RCC 7860 (cell line): ENCODE data around the gene KIF21B.
A peak's percentile ranks its signal among the peaks of the same experiment; 100 is the strongest.

ENCODE experiments used
- DNase-seq: peaks from one replicate; pipeline ENCODE4 v3.0.0-alpha.2; 2015; ENCODE audit warnings: low spot score
- FAIRE-seq: peaks from 2 replicates; lab custom pipeline; 2012; peaks lifted over from hg19 to GRCh38; lab: Jason Lieb, UNC

The KIF21B gene

DNA sequence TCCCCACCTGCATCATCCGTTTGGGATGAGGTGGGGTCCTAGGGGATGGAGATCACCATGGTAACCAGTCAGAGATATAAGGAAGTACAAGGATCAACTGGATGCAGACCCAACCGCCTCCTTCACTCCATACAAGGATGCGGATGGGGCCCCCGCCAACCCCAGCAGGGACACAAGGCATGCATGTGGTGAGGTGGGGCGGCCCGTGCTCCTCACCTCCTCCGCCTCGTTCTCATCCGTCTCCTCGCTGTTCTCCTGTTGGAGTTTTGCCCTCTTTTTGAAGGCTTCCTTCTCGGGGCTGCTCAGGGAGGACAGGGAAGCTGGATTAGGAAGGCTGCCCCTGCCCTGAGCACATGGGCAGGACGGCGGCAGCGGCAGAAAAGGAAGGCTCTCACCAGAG, 23.8 kb downstream of the KIF21B start:
- DNase-seq (no peak), FAIRE-seq (no peak)

DNA sequence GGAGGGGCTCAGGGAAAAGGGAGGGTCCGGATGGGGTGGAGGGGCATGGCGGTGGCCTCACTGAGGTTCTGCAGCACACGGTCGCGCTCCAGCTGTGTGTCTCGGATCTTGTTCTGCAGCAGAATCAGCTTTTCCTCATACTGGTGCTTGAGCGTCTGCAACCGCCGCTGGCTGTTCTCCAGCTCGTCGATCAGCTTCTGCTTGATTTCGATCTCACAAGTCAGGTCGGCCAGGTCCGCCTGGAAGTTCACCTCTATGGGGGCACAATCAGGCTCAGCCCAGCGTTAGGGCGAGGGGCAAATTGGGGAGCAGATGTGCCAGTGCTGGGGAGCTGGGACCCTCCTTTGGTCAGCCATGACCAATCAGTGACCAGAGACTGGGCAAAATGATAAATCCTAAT, 25.2 kb downstream of the KIF21B start:
- no peak for DNase-seq
- no peak for FAIRE-seq

DNA sequence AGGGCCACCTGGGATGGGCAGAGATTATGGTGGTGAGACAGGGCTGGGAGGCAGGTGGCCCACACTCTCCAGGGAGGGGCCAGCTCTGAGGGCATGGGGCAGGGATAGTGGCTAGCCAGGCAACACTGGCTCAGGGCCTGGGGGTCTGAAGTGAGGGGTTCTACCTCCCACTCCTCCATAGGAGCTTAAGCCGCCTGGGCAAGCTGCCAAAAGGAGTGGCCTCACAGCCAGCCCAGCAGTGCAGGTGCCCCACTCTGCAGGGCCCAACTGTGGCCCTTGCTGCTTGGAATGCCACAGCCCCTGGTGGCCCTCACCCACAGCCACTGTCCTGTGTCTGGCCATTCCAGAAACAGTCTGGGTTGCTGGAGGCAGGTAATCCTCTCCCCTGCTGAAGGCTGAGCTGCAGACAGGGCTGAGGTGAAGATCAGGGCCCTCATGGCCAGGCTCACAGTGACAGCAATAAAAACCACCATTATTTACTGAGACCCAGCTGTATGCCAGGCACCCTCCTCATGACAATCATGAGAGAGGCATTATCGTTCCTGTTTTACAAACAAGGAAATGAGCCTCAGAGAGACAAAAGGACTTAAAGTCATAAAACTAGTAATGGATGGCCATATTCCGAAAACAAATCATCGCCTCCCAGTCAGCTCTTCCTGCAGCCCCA, 31.0 kb downstream of the KIF21B start:
- DNase-seq, result no peak

DNA sequence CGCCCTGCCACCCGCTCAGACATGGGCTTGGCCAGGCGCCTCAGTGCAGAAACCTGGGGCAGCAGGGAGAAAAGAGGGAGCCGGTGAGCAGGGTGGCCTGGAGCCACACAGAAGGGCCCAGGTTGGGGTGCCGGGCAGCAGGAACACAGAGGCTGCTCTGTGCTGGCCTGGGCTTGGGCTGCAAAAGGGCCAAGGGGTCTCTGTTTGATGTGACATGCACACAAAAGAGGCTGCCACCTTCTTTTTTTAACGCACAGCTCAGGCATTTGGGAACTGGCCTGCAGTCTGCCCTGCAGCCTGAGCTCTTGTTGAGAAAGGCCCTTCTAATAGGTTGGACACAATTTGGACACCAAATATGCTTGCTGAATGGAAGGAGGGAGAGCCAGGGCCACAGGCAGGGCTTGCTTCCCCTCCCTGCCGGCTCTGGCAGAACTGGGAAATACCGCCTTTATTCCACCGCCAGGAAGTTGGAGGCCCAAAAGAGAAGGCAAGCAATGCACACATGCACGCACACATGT, 32.4 kb downstream of the KIF21B start:
- FAIRE-seq (no peak), DNase-seq (no peak)

More for the DNA sequence above, 31.0 kb downstream of the KIF21B start:
- FAIRE-seq, result no peak

DNA sequence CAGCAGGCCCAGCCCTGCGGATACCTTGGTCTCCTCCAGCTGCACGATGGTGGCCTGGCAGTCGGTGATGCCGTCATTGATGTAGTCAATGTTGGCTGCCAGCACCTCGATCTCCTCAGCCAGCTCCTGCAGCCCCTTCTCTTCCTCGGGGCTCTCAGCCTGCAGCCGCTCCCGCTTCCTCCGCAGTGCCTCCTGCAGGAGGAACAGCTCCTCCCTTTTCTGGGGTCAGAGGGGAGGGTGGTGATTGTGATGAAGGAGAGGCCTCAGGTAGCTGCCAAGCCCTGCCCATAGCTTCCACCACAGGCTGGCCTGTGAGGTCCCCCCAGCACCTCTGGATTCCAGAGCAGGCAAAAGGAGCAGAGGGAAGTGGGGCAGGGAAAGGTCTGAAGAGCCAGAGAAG, 33.4 kb downstream of the KIF21B start:
- FAIRE-seq (no peak), DNase-seq (no peak)

DNA sequence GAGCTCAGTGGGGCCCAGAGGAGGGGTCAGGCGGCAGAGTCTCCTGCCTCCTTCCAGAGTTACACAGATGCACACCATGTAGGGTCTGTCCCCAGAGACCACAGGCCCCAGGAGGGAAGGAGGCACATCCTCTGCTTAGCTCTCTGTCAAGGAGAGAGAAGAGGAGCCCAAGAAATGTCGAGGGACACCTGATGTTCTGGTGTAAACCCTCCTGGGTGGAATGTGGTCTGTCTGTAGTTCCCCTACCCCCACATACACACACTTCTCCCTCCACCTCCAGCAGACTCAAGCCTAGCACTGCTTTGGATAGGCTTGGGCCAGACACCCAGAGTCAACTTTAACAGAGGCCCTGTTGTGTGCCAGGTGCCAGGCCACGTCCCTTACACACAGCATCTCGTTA, 34.2 kb downstream of the KIF21B start:
- FAIRE-seq, result no peak
- DNase-seq, result no peak

DNA sequence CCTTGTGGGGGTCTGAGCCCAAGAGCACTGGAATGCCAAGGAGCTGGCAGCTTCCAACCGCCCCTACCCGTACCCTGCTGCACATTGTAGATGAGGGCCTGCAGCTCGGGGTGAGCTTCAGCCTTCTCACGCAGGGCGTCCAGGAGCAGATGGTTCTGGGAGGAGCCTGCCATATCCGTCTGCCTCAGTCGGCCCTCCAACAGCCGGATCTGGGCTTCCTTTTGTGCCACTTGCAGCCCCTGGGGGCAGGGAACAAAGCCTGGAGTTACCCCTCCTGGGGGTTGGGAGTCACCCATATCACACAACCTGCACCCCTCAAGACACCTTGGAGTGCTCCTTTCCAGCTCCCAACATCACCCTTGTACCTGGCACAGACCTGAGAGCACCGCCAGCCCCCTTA, 34.8 kb downstream of the KIF21B start:
- DNase-seq (no peak), FAIRE-seq (no peak)

DNA sequence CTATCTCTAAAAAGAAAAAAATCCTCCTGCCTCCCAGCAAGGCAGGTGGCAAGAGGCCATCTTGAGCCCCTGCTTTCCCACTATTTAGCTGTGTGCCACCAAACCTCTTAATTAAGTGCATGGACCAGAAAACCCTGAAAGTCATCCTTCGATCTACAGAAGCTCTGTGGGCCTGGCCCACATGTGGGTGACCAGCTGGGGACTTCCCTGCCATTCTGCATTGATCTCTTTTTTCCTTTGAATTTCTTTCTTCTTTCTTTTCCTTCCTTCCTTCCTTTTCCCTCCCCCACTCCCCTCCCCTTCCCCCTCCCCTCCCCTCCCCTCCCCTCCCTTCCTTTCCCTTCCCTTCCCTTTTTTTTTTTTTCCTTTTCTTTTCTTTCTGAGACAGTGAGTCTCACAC, 38.0 kb downstream of the KIF21B start:
- FAIRE-seq, result no peak
- DNase-seq, result no peak

DNA sequence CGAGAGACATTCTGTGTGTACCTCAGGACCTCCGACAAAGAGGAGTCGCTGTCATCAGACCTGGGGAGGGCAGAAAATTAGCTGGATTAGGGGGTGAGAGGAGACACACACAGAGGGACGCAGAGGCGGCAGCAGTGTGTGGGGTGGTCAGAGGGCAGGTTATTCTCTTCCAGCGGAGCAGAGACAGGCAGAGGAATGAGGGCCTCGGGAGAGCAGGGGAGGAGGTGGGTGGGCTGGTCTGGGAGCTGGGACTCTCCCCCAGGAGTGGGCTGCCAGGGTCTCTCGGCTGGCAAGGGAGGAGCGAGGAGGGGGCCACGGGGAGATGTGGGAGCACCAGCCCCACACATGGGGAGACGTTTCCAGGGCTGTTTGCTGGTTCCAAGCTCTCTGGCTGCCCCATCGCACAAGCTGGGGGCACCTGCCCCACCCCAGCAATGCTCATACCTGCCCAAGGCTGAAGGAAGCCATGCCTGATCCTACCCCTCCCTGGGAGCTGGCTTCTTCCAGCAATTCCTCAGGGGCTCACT, 40.4 kb downstream of the KIF21B start:
- DNase-seq, result no peak
- no peak for FAIRE-seq

DNA sequence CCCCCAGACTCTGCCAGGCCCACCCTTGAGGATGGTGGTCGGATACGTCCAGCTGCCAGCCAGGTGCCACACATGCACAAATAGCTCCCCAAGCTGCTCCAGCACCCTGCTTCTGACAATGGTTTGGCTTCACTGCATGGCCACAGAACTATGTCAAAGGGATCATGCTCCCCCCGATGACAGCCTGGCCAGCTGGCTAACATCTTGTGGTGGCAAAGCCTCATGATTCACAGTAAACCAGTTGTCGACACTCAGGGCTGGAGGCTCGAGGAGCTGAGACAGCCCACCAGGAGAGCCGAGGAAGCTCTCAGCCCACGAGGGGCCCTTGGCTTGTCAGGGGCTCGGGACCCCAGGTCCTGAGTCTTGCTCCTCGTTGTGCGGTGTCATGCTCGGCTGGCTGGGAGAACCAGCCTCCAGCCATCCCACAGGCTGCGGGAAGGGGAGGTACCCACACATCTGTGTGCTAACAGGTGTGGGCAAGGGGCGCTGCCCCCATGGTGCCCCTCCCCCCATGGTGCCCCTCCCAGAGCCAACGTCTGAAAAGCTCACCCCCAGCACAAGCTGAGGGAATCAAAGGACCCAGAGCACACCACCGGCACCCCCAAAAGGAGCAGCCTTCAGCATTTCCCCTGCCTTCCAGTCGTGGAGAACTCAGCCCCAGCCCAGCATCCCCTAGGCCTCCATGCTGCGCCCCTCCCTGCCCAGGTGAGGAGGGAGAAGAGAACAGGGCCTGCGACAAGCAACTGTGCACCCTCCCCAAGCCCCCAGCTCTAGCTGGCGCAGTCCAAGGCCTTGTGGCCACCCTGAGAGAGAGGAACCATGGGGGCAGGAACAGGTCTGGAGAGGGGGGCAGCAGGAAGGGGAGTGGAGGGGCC, 41.2 kb downstream of the KIF21B start:
- DNase-seq, result no peak
- no peak for FAIRE-seq

DNA sequence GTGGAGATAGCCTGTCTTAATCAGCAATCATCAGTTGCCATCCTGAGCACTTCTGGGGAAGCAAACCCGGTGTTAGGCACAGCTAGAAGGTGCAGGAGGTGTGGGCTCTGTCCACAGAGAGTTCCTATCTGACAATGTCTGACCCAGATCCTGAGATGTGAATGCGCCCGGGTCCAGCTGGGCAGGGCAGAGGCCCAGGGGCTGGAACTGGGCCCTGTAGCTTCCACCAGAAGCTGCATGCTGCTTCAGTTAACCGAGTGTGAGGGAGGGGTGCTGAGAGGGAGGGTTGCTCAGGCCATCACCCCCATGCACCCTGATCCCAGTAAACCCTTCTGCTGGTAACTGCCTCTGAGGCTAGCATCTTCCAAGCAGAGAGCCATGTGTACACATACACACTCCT, 42.2 kb downstream of the KIF21B start:
- DNase-seq (no peak), FAIRE-seq (no peak)

DNA sequence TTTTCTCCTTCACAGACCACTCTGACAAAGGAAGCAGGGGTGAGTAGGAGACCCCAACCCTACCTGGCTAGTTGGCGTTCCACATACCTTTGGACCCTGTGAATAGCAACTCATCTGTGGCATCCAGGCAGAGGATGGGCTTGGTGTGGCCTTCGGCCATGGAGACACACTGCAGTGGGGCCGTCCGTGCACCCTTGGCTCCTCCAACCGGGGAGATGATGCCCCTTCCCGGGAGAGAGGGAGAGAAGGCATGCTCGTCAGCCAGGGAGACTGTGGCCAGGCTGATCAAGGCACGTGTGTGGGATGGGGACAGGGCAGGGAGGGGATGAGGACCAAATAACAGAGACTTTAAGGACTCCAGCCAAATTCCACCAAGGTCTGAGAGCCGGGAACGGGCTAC, 42.6 kb downstream of the KIF21B start:
- FAIRE-seq, result no peak
- no peak for DNase-seq

DNA sequence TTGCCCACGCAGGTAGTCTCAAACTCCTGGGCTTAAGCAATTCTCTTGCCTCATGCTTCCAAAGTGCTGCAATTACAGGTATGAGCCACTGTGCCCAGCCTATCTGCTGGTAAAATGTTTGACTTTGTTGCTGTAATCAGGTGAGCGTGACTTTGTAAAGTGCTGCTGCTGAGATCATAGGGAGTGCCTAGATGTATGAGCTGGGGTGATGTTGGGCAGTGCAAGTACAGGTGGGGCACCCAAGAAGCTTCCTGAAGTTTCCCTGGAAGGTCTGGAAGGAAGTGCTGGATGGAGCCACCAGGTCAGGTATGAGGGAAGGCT, 43.1 kb downstream of the KIF21B start:
- FAIRE-seq, result no peak
- DNase-seq, result no peak

DNA sequence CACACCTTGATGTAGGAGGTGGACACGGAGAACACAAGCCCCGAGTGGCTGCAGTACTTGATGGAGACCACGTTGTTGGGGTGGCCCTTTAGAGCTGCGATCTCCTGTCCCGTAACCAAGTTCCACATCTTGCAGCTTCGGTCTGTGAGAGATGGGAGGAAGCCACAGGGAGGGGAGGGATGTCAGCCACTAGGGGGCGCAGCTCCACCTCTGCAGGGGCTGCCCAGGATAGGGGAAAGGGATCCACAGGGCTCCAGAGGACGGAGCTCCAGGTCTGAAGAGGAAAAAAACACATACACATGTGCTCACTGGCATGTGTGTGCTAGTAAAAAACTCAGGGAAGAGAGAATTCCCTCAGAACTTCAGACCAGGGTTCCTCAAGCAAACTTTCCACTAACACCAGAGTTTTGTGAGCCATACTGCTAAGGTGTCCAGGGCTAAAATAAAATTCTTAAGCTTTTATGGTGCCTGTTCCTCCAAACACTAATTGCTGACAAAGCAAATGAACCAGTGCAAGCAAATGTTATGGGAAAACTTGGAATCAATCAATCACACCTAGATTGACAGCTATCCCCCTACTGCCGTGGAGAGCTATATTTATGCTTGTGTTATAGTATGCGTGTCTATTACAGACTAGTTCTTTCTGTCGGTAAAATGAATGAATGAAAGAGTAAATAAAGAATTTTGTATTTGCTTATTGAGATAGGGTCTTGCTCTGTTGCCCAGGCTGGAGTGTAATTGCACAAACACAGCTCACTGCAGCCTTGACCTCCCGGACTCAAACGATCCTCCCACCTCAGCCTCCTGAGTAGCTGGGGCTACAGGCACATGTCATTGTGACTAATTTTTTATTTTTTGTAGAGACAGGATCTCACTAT, 43.7 kb downstream of the KIF21B start:
- FAIRE-seq, result no peak
- peak; percentile 27 for DNase-seq

DNA sequence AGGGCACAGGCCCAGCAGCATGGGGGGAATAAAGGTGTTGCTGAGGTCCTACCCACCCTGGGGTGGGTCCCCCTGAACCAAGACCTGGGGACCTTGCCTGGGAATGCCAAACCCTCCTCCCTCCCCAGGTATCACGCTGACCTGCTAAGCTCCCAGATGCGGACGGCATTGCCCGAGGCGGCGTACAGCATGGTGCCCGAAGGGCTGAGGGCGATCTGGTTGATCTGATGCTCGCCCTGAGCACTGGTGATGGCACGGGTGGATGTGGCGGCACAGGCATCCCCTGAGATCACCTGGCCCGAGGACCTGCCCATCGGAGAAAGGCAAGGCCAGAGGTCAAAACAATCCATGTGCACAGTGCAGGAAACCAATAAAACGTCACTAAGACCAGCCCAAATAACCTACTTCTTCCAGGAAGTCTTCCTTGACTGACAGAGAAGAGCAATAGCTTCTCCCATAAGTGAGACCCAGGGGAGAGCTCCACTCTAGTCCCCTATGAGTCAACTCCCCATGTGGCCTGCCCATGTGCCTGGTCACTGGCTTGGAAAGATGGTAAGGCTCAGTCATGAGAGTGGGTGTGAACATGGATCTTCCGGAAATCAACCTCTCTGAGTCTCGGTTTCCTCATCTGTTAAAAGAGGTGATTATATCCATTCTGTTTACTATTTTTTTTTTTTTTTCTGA, 46.3 kb downstream of the KIF21B start:
- DNase-seq (peak; percentile 43), FAIRE-seq (no peak)

DNA sequence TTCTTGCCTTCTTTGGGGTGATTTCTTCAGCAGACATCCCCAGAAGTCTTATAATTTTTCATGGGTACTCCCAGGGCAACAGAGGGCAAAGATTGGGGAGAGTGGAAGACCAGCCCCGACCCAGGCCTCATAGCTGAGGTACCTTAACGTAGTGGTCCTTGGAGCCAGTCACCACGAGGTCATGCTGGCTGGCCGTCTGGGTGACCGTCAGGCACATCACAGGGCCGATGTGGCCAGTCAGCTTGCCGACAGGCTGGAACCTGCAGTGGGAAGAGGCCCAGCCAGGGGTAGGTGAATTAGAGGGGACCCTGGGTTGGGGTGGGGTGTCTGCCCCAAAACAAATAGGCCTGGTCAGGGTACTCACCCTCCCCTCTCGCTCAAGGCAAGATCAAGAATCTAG, 46.9 kb downstream of the KIF21B start:
- FAIRE-seq, result no peak
- DNase-seq, result no peak

DNA sequence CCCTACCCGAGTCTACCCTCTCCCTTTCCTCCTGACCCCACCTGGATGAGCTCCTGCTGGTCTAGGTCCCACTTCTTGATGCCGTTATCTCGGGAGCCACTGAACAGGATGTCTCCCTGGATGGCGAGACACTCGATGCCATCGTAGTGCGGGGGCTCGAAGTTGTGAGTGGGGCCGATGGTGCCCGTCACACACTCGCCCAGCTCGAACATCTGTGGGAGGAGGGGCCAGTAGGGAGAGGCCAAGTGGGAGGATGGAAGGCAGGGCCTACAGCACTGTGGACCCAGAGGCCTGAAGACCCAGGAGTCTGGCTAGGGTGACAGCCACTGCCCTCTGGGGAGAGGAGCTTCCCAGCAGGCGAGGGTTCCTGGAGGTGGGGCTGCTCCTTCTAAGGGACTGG, 48.1 kb downstream of the KIF21B start:
- FAIRE-seq, result no peak
- no peak for DNase-seq

DNA sequence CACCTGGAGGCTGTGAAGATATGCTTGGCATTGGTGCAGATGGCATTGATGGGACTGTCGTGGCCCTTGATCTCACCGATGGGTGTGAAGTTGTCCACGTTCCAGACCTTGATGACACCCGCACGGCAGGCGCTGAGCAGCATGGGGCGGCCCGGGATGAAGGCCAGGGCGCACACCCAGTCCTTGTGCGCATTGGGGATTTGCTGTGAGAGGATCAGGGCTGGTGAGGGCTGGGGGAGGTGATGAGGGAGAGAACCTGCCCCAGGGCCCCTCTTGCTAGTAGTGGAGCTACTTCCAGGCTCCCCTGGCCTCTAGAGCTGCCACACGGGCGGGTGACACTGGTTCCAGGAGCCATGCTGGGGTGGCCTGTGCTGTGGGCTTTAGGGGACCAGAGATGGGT, 48.8 kb downstream of the KIF21B start:
- FAIRE-seq (no peak), DNase-seq (no peak)

DNA sequence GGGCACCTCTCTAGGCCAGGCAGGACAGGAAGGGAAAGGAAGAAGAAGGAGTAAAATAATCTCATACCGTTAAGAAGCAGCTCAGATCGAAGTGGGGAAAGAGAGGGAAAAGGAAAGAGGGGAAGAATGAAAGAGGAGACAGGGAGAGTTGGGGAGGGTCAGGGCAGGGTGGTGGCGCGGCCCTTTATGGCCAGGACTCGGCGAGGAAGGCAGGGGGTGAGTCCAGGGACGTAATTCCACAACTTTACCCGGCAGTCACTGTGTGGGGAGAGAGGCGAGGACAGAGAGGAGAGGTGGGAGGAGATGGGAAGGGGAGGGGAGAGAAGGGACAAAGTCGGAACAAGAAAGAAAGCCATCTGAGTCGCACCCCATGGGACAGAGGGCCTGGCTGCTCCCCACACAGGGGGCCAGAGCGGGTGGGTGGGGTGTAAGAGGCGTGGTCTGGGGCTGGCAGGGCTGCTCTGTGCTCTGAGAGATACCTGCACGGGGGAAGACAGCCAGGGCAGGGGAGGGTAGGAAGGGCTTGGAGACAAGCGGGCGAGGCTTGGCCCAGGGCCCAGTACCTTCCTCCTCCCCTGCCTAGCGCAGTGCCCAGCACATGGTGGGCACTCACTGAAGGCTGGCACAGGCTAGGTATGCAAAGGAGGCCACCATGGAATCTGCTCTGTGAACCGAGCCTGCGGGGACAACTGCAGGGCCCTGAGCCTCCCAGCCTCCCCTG, 49.4 kb downstream of the KIF21B start:
- no peak for DNase-seq
- FAIRE-seq, result no peak
